K562 (cell line): ENCODE data around the gene SLC1A3.

Source experiments
- CREM ChIP-seq: IDR thresholded peaks from 2 replicates; pipeline ENCODE4 v1.6.1; 2014; ENCODE audit warnings: antibody characterized with exemption, low read depth
- CTCF ChIP-seq, 3 experiments: IDR thresholded peaks in 2 of 3; conservative IDR thresholded peaks in 1 of 3; 2 replicates each; pipeline ENCODE4 v1.5.1; 2011 to 2012; ENCODE audit warnings: low read length in 3 of 3, mild to moderate bottlenecking in 3 of 3, control low read depth in 2 of 3, improper control_type of control experiment in 1 of 3, inconsistent platforms in 1 of 3, low read depth in 1 of 3, mixed read lengths in 1 of 3, moderate library complexity in 1 of 3; ENCODE audit not compliant: insufficient read depth in 2 of 3
- ESRRA ChIP-seq: fragments of 450-650 bp; IDR thresholded peaks from 2 replicates; pipeline ENCODE4 v1.6.1; 2014; ENCODE audit warnings: low read depth, mild to moderate bottlenecking, moderate library complexity, borderline replicate concordance
- EZH2 ChIP-seq: IDR thresholded peaks from 2 replicates; pipeline ENCODE4 v1.6.1; 2012; ENCODE audit warnings: low read depth, mild to moderate bottlenecking, inconsistent platforms, low read length, borderline replicate concordance
- ILK ChIP-seq: fragments of 450-650 bp; IDR thresholded peaks from 2 replicates; pipeline ENCODE4 v1.6.1; 2016; ENCODE audit warnings: missing genetic modification characterization, low read depth, mild to moderate bottlenecking, missing compliant biosample characterization, moderate library complexity, borderline replicate concordance
- KDM5B ChIP-seq: fragments of 200-600 bp; sonication (generic); IDR thresholded peaks from 2 replicates; pipeline ENCODE4 v1.6.1; 2012; ENCODE audit warnings: low read depth, mild to moderate bottlenecking, moderate library complexity, low read length, control low read depth, inconsistent platforms; ENCODE audit not compliant: insufficient replicate concordance
- TEAD4 ChIP-seq, 2 experiments: sonication (generic) in 1 of 2; formaldehyde crosslinking in 1 of 2; IDR thresholded peaks; 2 replicates each; pipeline versions ENCODE4 v1.6.1 to v1.8.0; 2012 to 2022; ENCODE audit warnings: borderline replicate concordance in 1 of 2, inconsistent platforms in 1 of 2, low read length in 1 of 2, mild to moderate bottlenecking in 1 of 2, missing genetic modification reagents in 1 of 2
- XRCC3 ChIP-seq: fragments of 450-650 bp; IDR thresholded peaks from 2 replicates; pipeline ENCODE4 v1.6.1; 2017; ENCODE audit warnings: mild to moderate bottlenecking, moderate library complexity
- ZBTB1 ChIP-seq: sonication (generic); formaldehyde crosslinking; IDR thresholded peaks from 2 replicates; pipeline ENCODE4 v1.8.1; 2023; ENCODE audit warnings: missing genetic modification reagents, low read depth, mild to moderate bottlenecking, borderline replicate concordance
- ZBTB7A ChIP-seq: IDR thresholded peaks from 2 replicates; pipeline ENCODE4 v1.6.1; 2011; ENCODE audit warnings: low read depth, mild to moderate bottlenecking, low read length, moderate library complexity, borderline replicate concordance; ENCODE audit not compliant: control insufficient read depth
- ZNF239 ChIP-seq: fragments of 250-450 bp; sonication (Bioruptor Pico); IDR thresholded peaks from 2 replicates; pipeline ENCODE4 v1.4.0; 2020; ENCODE audit warnings: mild to moderate bottlenecking
- ZNF764 ChIP-seq: fragments of 250-450 bp; sonication (Bioruptor Pico); IDR thresholded peaks from 2 replicates; pipeline ENCODE4 v1.4.0; 2020; ENCODE audit warnings: low read depth, mild to moderate bottlenecking, moderate library complexity
- TF ChIP-seq, protein P1 (sequence below), 2 experiments: fragments of 450-650 bp in 1 of 2; sonication (generic) in 1 of 2; formaldehyde crosslinking in 1 of 2; IDR thresholded peaks in 1 of 2; conservative IDR thresholded peaks in 1 of 2; 2 replicates each; pipeline versions ENCODE4 v1.6.1 to v1.8.1; 2016 to 2023; ENCODE audit warnings: mild to moderate bottlenecking in 2 of 2, moderate library complexity in 2 of 2, inconsistent platforms in 1 of 2, missing genetic modification reagents in 1 of 2

- TF ChIP-seq TEAD4 (IDR thresholded peaks at IDR 0.05; ENCODE audit: low read length) (no peak), TEAD4 (CRISPR knock-in tag; IDR thresholded peaks at IDR 0.05; ENCODE audit: borderline replicate concordance) (no peak), CTCF (IDR thresholded peaks at IDR 0.05 in 2 of 3, conservative IDR thresholded peaks at IDR 0.05 in 1 of 3; ENCODE audit: insufficient read depth in 2 of 3, low read depth in 1 of 3, low read length in 3 of 3) (no peak), ZBTB1 (CRISPR knock-in tag) (no peak), ZNF764 (CRISPR knock-in tag) (no peak), KDM5B (no peak), XRCC3 (no peak), ZNF239 (CRISPR knock-in tag) (no peak), ILK (tag) (no peak), EZH2 (no peak), ZBTB7A (no peak), CREM (no peak), ESRRA (no peak)
- TF ChIP-seq, protein P1, sequence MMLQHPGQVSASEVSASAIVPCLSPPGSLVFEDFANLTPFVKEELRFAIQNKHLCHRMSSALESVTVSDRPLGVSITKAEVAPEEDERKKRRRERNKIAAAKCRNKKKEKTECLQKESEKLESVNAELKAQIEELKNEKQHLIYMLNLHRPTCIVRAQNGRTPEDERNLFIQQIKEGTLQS (IDR thresholded peaks at IDR 0.05) = no peak
- TF ChIP-seq, protein P1 (CRISPR knock-in tag; conservative IDR thresholded peaks at IDR 0.05) = no peak
These were observed 75.3 kb downstream of the SLC1A3 start for GRCh38 chr5:36681711-36682110.
